PC-3 (cell line): Measurements from ENCODE around the gene L1CAM. TPM values are rescaled to one million over a fixed set of nuclear protein-coding genes. Genes with fewer than 3 reads are reported as not detected.

Experiments
- ATAC-seq: fragments of 200-7000 bp; cut with Tn5 transposase; 2 replicates; pipeline ENCODE4 v1.9.1; 2020; ENCODE audit warnings: mild to moderate bottlenecking, moderate library complexity
- BruUV-seq: library from RNA; stranded (reverse); fragments of 400-500 nt; replicated peaks from 2 replicates; lab custom pipeline; 2021; lab: Mats Ljungman, UMichigan
- CTCF ChIA-PET: fragments of 300-600 bp; sonication (Branson Sonifier 250); formaldehyde crosslinking; loops from one replicate; lab custom pipeline; 2022; ENCODE audit warnings: antibody characterized with exemption; lab: Charles Lee
- POLR2A ChIA-PET: fragments of 300-600 bp; sonication (Branson Sonifier 250); formaldehyde crosslinking; loops from one replicate; lab custom pipeline; 2022; ENCODE audit warnings: antibody characterized with exemption; ENCODE audit not compliant: unreplicated experiment; lab: Charles Lee
- DNase-seq: peaks from one replicate; pipeline ENCODE4 v3.0.0-alpha.2; 2015
- H2AFZ ChIP-seq: fragments of 300-600 bp; sonication (generic); 2 replicates; pipeline ENCODE4 v1.6.0; 2016; ENCODE audit warnings: antibody characterized with exemption, low read length
- H3F3A ChIP-seq: fragments of 300-600 bp; sonication (generic); one replicate; pipeline ENCODE4 v1.6.0; 2017; ENCODE audit warnings: antibody characterized with exemption, low read length, control low read depth, mild to moderate bottlenecking; ENCODE audit not compliant: unreplicated experiment
- H3K27ac ChIP-seq: fragments of 300-600 bp; sonication (generic); 2 replicates; pipeline ENCODE4 v1.5.1; 2016; ENCODE audit warnings: mild to moderate bottlenecking, low read length
- H3K27me3 ChIP-seq: fragments of 300-600 bp; sonication (generic); 2 replicates; pipeline ENCODE4 v1.6.1; 2016; ENCODE audit warnings: low read length, mixed read lengths
- H3K36me3 ChIP-seq: fragments of 300-600 bp; sonication (generic); 2 replicates; pipeline ENCODE4 v1.6.1; 2016; ENCODE audit warnings: low read depth, mixed run types, low read length, mixed read lengths
- H3K4me1 ChIP-seq: fragments of 300-600 bp; sonication (generic); 2 replicates; pipeline ENCODE4 v1.5.1; 2016; ENCODE audit warnings: low read length; ENCODE audit not compliant: insufficient read depth
- H3K4me2 ChIP-seq: fragments of 300-600 bp; sonication (generic); 2 replicates; pipeline ENCODE4 v1.6.0; 2016; ENCODE audit warnings: low read length
- H3K4me3 ChIP-seq: fragments of 300-600 bp; sonication (generic); 2 replicates; pipeline ENCODE4 v1.5.1; 2016; ENCODE audit warnings: mild to moderate bottlenecking, low read length, mixed read lengths
- H3K79me2 ChIP-seq: fragments of 300-600 bp; sonication (generic); 2 replicates; pipeline ENCODE4 v1.6.1; 2017; ENCODE audit warnings: low read length, mixed read lengths
- H3K9ac ChIP-seq: fragments of 300-600 bp; sonication (generic); 2 replicates; pipeline ENCODE4 v1.6.0; 2016; ENCODE audit warnings: mild to moderate bottlenecking, low read length
- H3K9me2 ChIP-seq: fragments of 300-600 bp; sonication (generic); replicated peaks from 2 replicates; pipeline ENCODE4 v1.6.1; 2016; ENCODE audit warnings: mixed run types, low read length, mixed read lengths
- H3K9me3 ChIP-seq: fragments of 300-600 bp; sonication (generic); 2 replicates; pipeline ENCODE4 v1.6.1; 2016; ENCODE audit warnings: low read length, mixed read lengths
- H4K20me1 ChIP-seq: fragments of 300-600 bp; sonication (generic); 2 replicates; pipeline ENCODE4 v1.6.1; 2016; ENCODE audit warnings: low read length, mixed read lengths
- CTCF ChIP-seq: fragments of 300-600 bp; sonication (generic); conservative IDR thresholded peaks from 2 replicates; pipeline ENCODE4 v1.5.1; 2017; ENCODE audit warnings: antibody characterized with exemption, low read depth, mild to moderate bottlenecking, low read length
- EZH2 ChIP-seq: fragments of 300-600 bp; sonication (generic); IDR thresholded peaks from one replicate; pipeline ENCODE4 v1.6.1; 2017; ENCODE audit warnings: antibody characterized with exemption, mild to moderate bottlenecking, low read length; ENCODE audit not compliant: unreplicated experiment
- EZH2phosphoT487 ChIP-seq: fragments of 300-600 bp; sonication (generic); IDR thresholded peaks from 2 replicates; pipeline ENCODE4 v1.6.1; 2018; ENCODE audit warnings: mild to moderate bottlenecking, antibody characterized with exemption, low read length, borderline replicate concordance
- intact Hi-C: fragments of 100-400 bp; cut with micrococcal nuclease; formaldehyde crosslinking; loops from 2 replicates; pipeline ENCODE4 v1.9.0; 2023
- total RNA-seq: library from RNA; depleted of rRNA; stranded (reverse); fragments of >200 nt; gene quantifications from 2 replicates; pipeline ENCODE4 v1.2.3, GENCODE V29; 2014

Gene L1CAM
- total RNA-seq, 1 experiment from 2014 or later = 5.2 TPM

DNA sequence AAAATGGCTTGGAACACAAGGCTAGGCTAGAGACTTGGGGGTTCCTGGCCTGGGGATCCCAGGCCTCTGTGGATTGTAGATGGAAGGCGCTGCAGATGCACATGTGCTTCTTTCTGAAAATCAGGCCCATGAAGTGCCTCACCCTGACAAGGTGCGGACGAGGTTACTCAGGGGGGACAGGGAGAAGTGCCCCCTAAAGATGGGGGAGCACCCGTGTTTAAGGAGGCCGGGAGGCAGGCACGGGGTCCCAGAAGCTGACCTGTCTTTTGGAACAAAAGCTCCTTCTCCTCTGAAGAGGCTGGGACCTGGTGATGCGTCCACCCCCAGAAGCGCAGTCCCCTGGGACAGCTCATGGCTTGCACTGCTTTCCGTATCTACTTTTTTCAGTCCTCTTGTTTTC lies 58.1 kb downstream of the L1CAM start:
- H3K4me3 ChIP-seq = no peak overlapping the region
- H3K27me3 ChIP-seq = peaks cover 45% of the 10 kb centered on the region
- ChIA-PET POLR2A (no interaction called here), CTCF (no interaction called here)
- DNase-seq = no peak
- no peaks in the 10 kb centered on the region for H3F3A ChIP-seq
- intact Hi-C loops = no loop called here
- no peak overlapping the region for H3K27ac ChIP-seq
- H3K9me2 ChIP-seq = no peaks in the 10 kb centered on the region
- H3K4me1 ChIP-seq = no peaks in the 10 kb centered on the region
- no peak for ATAC-seq
- no peaks in the 10 kb centered on the region for H3K79me2 ChIP-seq
- no peaks in the 10 kb centered on the region for H3K36me3 ChIP-seq
- no peaks in the 10 kb centered on the region for H4K20me1 ChIP-seq
- no peak overlapping the region for H3K9ac ChIP-seq
- no peak overlapping the region for H3K4me2 ChIP-seq
- TF ChIP-seq EZH2phosphoT487 (no peak), EZH2 (no peak), CTCF (no peak)
- no peak overlapping the region for H2AFZ ChIP-seq
- no peaks in the 10 kb centered on the region for H3K9me3 ChIP-seq
- BruUV-seq = no TSS peak

GRCh38 chrX:153827016-153827415 lies 59.0 kb downstream of the L1CAM start:
- ATAC-seq = no peak
- H3F3A ChIP-seq = no peaks in the 10 kb centered on the region
- no peaks in the 10 kb centered on the region for H3K4me1 ChIP-seq
- H3K27me3 ChIP-seq = peaks cover 44% of the 10 kb centered on the region
- no peak overlapping the region for H3K4me2 ChIP-seq
- intact Hi-C loops = no loop called here
- TF ChIP-seq CTCF (no peak), EZH2phosphoT487 (no peak)
- H3K9ac ChIP-seq = no peak overlapping the region
- H3K9me2 ChIP-seq = no peaks in the 10 kb centered on the region
- POLR2A ChIA-PET = no interaction called here
- no peaks in the 10 kb centered on the region for H4K20me1 ChIP-seq
- H3K79me2 ChIP-seq = no peaks in the 10 kb centered on the region
- H3K27ac ChIP-seq = no peak overlapping the region
- H2AFZ ChIP-seq = no peak overlapping the region
- CTCF ChIA-PET = no interaction called here
- DNase-seq = no peak
- no peaks in the 10 kb centered on the region for H3K9me3 ChIP-seq
- no peak overlapping the region for H3K4me3 ChIP-seq
- no peaks in the 10 kb centered on the region for H3K36me3 ChIP-seq
- BruUV-seq = no TSS peak

GRCh38 chrX:153825042-153825441 lies 60.9 kb downstream of the L1CAM start:
- Histone ChIP-seq H3K4me3 (no peak overlapping the region), H3K27ac (no peak overlapping the region), H3K9me2 (no peaks in the 10 kb centered on the region), H3K4me1 (no peaks in the 10 kb centered on the region), H3K79me2 (no peaks in the 10 kb centered on the region), H3K36me3 (no peaks in the 10 kb centered on the region), H3K4me2 (no peak overlapping the region), H3F3A (no peaks in the 10 kb centered on the region), H3K9ac (no peak overlapping the region), H2AFZ (no peak overlapping the region), H3K27me3 (peaks cover 30% of the 10 kb centered on the region), H3K9me3 (no peaks in the 10 kb centered on the region), H4K20me1 (no peaks in the 10 kb centered on the region)
- no TSS peak for BruUV-seq
- TF ChIP-seq EZH2 = no peak
- DNase-seq (no peak), ATAC-seq (no peak)
- intact Hi-C loops = no loop called here
- ChIA-PET POLR2A (no interaction called here), CTCF (no interaction called here)
